Astrocyte (in vitro differentiated cells and primary cell): ENCODE measurements around the gene PUS10.

ENCODE experiments used
- CTCF ChIP-seq: IDR thresholded peaks from 2 replicates; pipeline ENCODE4 v1.5.1; 2011; ENCODE audit warnings: low read depth, mild to moderate bottlenecking, inconsistent platforms, low read length, moderate library complexity; ENCODE audit not compliant: insufficient read depth
- EZH2 ChIP-seq: IDR thresholded peaks from 2 replicates; pipeline ENCODE4 v1.6.1; 2012; ENCODE audit warnings: mild to moderate bottlenecking, low read length, inconsistent platforms; ENCODE audit not compliant: insufficient read depth

GRCh38 chr2:60976875-60977561 lies 41.0 kb downstream of the PUS10 start:
- no peak for TF ChIP-seq CTCF
- no peak for TF ChIP-seq EZH2
